ENCODE data around the gene TEX261.
"Not testable (repeated sequence)": the region's sequence is repeated elsewhere in the genome, so short reads cannot be mapped to it uniquely, and the experiment has no call there.

DNA sequence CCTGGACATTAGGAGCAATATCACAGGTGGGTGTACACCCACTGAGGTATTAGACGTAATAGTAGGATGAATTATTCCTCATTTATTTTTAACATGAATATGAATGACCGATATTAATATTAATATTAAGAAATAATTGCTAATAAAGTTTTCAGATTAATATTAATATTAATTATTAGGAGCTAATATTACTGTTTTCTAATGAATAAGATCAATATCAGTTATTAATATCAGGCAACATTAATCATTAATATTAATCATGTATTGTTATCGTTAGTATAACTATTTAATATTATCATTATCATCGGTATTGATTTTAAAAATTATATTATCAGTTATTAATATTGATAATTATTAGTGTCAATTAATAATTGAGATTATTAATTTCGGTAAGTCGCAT, 25.3 kb upstream of the TEX261 start:
- TF ChIP-seq, protein P1, sequence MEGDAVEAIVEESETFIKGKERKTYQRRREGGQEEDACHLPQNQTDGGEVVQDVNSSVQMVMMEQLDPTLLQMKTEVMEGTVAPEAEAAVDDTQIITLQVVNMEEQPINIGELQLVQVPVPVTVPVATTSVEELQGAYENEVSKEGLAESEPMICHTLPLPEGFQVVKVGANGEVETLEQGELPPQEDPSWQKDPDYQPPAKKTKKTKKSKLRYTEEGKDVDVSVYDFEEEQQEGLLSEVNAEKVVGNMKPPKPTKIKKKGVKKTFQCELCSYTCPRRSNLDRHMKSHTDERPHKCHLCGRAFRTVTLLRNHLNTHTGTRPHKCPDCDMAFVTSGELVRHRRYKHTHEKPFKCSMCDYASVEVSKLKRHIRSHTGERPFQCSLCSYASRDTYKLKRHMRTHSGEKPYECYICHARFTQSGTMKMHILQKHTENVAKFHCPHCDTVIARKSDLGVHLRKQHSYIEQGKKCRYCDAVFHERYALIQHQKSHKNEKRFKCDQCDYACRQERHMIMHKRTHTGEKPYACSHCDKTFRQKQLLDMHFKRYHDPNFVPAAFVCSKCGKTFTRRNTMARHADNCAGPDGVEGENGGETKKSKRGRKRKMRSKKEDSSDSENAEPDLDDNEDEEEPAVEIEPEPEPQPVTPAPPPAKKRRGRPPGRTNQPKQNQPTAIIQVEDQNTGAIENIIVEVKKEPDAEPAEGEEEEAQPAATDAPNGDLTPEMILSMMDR (conservative IDR thresholded peaks at IDR 0.05; ENCODE audit: low read length): not testable (repeated sequence)
- TF ChIP-seq EZH2phosphoT487 (IDR thresholded peaks at IDR 0.05; ENCODE audit: borderline replicate concordance, low read depth, low read length): not testable (repeated sequence)

All from OCI-LY7 (cell line).